ENCODE results near the gene CLDN20.

- TF ChIP-seq CTCF (IDR thresholded peaks at IDR 0.05; ENCODE audit: insufficient read depth, low read length, poor library complexity, severe bottlenecking) = no peak
- TF ChIP-seq EZH2phosphoT487 (conservative IDR thresholded peaks at IDR 0.05; ENCODE audit: low read length) = no peak
Observed at GRCh38 chr6:155234167-155234566, 29.6 kb upstream of the CLDN20 start.

Data from SU-DHL-6 (cell line).